Fibroblast of villous mesenchyme (primary cell): ENCODE data around the gene PRSS22. TPM values are rescaled to one million over a fixed set of nuclear protein-coding genes. Genes with fewer than 3 reads are reported as not detected.

Experiments
- DNase-seq: peaks from one replicate; pipeline ENCODE4 v3.0.0-alpha.2; 2010; ENCODE audit warnings: low read depth
- H3K4me3 ChIP-seq: 2 replicates; pipeline ENCODE4 v1.5.1; 2011; ENCODE audit warnings: low read depth, mild to moderate bottlenecking, low read length
- total RNA-seq: library from RNA; depleted of rRNA; stranded (reverse); fragments of >200 nt; gene quantifications from 2 replicates; pipeline ENCODE4 v1.2.3, GENCODE V29; 2012
- TF ChIP-seq, protein P1 (sequence below): IDR thresholded peaks from 2 replicates; pipeline ENCODE4 v1.5.1; 2012; ENCODE audit warnings: low read depth, mild to moderate bottlenecking, low read length; ENCODE audit not compliant: insufficient read depth

PRSS22 gene
- total RNA-seq, 1 donor: not detected

DNA sequence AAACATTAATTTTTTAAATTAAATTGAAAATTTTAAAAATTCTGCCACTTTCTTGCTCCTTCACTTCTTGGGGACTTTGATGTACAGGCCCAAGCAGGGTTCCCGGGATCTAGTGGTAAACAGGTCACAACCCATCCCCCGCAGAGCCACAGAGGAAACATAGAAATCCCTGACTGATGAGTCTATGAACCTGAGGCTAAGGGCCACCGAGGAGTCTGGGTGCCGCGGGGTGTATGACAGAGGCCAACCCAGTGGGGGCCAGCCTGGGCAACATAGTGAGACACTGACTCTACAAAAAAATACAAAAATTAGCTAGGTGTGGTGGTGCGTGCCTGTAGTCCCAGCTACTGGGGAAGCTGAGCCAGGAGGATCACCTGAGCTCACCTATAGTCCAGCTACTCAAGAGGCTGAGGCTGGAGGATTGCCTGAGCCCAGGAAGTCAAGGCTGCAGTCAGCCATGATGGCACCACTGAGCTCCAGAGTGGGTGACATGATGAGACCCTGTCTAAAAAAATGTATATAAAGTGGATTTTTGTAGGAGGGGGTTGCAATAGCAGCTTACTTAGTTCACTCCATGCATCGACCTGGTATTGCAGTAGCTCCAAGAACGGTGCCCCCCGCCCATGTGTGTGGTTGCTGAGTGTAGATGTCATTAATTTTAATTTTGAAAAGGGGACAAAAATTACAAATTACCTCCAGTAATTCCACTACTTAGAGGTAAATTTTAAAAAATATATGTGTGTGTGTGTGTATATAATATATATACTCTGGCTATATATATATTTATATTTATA is 44.6 kb upstream of the PRSS22 start:
- DNase-seq: no peak
- TF ChIP-seq, protein P1, sequence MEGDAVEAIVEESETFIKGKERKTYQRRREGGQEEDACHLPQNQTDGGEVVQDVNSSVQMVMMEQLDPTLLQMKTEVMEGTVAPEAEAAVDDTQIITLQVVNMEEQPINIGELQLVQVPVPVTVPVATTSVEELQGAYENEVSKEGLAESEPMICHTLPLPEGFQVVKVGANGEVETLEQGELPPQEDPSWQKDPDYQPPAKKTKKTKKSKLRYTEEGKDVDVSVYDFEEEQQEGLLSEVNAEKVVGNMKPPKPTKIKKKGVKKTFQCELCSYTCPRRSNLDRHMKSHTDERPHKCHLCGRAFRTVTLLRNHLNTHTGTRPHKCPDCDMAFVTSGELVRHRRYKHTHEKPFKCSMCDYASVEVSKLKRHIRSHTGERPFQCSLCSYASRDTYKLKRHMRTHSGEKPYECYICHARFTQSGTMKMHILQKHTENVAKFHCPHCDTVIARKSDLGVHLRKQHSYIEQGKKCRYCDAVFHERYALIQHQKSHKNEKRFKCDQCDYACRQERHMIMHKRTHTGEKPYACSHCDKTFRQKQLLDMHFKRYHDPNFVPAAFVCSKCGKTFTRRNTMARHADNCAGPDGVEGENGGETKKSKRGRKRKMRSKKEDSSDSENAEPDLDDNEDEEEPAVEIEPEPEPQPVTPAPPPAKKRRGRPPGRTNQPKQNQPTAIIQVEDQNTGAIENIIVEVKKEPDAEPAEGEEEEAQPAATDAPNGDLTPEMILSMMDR: no peak
- H3K4me3 ChIP-seq: no peak overlapping the region

DNA sequence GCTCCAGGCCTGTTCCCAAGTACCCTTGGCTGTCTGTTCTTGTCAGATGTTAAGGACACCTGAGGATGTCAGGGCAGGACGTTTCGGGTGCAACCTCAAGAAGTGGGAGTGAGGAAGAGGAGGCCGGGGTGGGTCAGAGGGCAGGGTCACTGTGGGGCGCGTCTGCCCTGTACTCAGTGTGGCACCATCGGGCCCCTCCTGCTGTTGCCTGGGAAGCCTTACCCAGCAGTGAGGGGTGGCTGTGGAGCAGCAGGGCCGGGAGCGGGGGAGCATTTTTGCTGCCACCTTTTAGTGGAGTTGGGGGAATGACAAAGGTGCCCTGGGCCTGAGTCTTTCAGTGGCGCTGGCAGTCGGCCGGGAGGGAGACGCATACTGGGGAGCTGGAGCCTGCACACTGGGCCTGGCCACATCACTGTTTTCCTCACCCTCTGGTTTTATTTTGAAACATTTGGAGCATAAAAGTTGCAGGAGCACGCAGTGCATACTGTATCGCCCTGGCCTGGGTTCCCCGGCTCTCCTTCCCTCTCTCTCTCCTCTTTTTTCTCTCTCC is 42.6 kb upstream of the PRSS22 start:
- TF ChIP-seq, protein P1: no peak
- no peak for DNase-seq
- no peak overlapping the region for H3K4me3 ChIP-seq

DNA sequence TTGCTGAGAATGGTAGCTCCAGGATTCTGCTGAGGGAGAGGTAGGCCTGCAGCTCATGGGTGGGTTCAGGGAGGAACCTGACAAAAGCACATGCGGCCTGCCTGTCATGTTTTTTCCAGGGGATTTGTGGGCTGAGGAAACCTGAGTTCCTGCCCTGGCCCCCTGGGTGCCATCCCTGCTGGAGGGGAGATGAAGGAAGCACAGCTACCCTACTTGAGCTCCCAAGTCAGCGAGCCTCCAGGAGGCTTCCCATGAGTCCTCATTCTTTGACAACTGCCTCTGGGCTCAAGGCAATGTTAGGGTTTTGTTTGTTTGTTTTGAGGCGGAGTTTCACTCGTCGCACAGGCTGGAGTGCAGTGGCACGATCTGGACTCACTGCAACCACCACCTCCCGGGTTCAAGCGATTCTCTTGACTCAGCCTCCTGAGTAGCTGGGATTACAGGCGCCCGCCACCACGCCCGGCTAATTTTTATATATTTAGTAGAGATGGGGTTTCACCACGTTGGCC is 41.6 kb upstream of the PRSS22 start:
- TF ChIP-seq, protein P1: no peak
- DNase-seq: no peak
- no peak overlapping the region for H3K4me3 ChIP-seq

DNA sequence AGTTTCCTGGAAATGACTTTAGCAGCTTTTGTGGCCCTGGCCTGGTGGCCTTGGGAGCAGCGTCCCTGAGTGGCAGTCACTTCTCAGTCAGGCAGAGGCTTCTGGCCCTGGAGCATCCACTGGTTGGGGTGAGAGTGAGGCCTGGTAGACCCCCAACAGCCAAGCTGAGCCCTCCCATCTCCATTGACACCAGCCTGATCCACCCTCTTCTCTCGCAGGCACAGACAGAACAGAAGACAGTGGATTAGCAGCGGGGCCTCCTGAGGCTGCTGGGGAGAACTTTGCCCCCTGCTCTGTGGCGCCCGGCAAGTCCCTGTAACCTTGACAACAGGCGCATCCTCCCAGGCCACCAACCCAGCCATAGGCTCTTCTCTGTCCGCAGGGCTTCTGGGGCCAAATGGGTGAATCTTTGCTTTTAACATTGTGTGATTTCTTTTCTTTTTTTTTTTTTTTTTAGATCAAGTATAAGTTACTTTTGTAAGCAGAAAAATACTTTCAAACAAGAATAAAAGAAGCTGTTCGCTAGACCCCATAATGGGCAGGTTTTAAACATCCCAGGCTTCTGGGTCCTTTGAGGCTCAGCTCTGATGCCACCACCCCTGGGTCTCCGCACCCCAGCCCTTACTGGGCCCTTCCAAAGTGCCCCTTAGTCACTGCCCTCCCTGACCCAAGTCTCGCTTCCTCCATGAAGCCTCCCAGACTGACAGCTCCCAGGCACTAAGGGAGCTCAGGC is 41.0 kb upstream of the PRSS22 start:
- TF ChIP-seq, protein P1: no peak
- no peak for DNase-seq
- H3K4me3 ChIP-seq: no peak overlapping the region

DNA sequence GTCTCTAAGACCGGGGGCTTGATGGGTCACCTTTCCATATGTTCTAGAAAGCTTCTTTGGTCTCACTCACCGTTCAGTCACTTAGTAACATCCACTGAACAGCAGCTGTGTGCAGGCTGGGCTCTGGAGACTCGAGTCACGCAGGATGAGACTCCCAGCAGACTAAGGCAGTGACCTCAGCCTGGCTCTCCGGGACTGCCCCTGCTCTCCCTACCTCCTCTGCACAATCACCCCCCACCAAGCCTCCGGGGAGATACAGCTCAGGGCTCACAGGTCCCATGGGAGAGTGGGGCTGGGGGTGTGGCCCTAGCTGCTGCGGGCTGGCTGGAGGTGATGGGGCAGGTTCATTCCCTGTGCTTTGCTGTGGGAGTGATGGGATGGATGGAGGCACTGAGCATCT is 39.1 kb upstream of the PRSS22 start:
- no peak for DNase-seq
- TF ChIP-seq, protein P1: no peak

DNA sequence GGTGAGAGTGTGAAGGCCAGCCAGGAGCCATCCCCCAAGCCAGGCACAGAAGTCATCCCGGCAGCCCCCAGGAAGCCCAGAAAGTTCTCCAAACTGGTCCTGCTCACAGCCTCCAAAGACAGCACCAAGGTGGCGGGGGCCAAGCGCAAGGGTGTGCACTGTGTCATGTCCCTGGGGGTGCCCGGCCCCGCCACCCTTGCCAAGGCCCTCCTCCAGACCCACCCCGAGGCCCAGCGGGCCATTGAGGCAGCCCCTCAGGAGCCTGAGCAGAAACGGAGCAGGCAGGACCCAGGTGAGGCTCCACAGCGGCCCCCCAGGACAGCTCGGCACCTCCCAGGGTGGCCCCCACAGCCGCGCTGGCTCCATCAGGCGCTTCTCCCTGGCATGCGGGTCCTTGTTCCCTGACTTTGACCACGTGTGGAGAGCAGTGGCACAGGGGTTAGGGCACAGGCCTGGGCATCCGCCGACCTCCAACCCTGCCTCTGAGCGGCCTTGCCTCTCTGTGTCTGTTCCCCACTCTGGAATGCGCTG is 38.6 kb upstream of the PRSS22 start:
- TF ChIP-seq, protein P1: no peak
- no peak overlapping the region for H3K4me3 ChIP-seq
- no peak for DNase-seq

More for the DNA sequence above, 39.1 kb upstream of the PRSS22 start:
- no peak overlapping the region for H3K4me3 ChIP-seq
